ENCODE data around the gene ZFAND5. TPM values are rescaled to one million over a fixed set of nuclear protein-coding genes. Genes with fewer than 3 reads are reported as not detected.
A peak's percentile ranks its signal among the peaks of the same experiment; 100 is the strongest.

Gene ZFAND5
- total RNA-seq, 1 donor from 2014 or later = 204 TPM

- no peaks in the 10 kb centered on the region for H3K27me3 ChIP-seq
- no peak for DNase-seq
- H3K9me3 ChIP-seq = no peaks in the 10 kb centered on the region
- TF ChIP-seq, protein P1, sequence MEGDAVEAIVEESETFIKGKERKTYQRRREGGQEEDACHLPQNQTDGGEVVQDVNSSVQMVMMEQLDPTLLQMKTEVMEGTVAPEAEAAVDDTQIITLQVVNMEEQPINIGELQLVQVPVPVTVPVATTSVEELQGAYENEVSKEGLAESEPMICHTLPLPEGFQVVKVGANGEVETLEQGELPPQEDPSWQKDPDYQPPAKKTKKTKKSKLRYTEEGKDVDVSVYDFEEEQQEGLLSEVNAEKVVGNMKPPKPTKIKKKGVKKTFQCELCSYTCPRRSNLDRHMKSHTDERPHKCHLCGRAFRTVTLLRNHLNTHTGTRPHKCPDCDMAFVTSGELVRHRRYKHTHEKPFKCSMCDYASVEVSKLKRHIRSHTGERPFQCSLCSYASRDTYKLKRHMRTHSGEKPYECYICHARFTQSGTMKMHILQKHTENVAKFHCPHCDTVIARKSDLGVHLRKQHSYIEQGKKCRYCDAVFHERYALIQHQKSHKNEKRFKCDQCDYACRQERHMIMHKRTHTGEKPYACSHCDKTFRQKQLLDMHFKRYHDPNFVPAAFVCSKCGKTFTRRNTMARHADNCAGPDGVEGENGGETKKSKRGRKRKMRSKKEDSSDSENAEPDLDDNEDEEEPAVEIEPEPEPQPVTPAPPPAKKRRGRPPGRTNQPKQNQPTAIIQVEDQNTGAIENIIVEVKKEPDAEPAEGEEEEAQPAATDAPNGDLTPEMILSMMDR (IDR thresholded peaks at IDR 0.05) = peak; percentile 8
- no peaks in the 10 kb centered on the region for H3K4me1 ChIP-seq
- intact Hi-C loops (cut with DNase I) = no loop called here
- no peak overlapping the region for H3K27ac ChIP-seq
- no peak for ATAC-seq
- no peaks in the 10 kb centered on the region for H3K36me3 ChIP-seq
- no peak overlapping the region for H3K4me3 ChIP-seq
These were observed 31.3 kb downstream of the ZFAND5 start for GRCh38 chr9:72333709-72334108.

- no peak overlapping the region for H3K4me3 ChIP-seq
- H3K27ac ChIP-seq = no peak overlapping the region
- DNase-seq (no peak), ATAC-seq (no peak)
- TF ChIP-seq, protein P1 (IDR thresholded peaks at IDR 0.05) = no peak
- intact Hi-C loops (cut with DNase I) = no loop called here
- H3K4me1 ChIP-seq = no peaks in the 10 kb centered on the region
- H3K9me3 ChIP-seq = no peaks in the 10 kb centered on the region
- H3K27me3 ChIP-seq = no peaks in the 10 kb centered on the region
- no peaks in the 10 kb centered on the region for H3K36me3 ChIP-seq
These were observed 31.8 kb downstream of the ZFAND5 start for GRCh38 chr9:72333197-72333596.

DNA sequence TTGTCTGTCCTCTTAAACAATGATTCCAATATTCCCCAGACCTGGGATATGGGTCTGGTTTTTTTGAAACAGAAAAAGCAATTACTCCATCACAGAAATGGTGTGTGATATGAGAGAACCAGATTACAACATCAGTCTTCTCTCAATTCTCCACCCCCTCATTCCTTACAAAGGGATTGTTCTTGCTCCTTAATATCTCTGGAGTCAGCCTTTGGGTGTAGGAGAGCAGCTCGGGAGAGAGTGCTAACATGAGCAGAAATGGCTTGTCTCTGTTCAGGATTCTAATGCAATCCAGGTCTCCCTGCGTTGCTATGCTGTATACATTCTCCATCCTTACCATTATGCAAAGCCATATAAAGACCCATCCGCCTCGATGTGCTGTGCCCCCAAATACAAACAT lies 32.7 kb downstream of the ZFAND5 start:
- intact Hi-C loops (cut with DNase I) = no loop called here
- ATAC-seq (no peak), DNase-seq (no peak)
- Histone ChIP-seq H3K4me3 (no peak overlapping the region), H3K4me1 (no peaks in the 10 kb centered on the region), H3K27me3 (no peaks in the 10 kb centered on the region), H3K27ac (no peak overlapping the region), H3K9me3 (no peaks in the 10 kb centered on the region), H3K36me3 (no peaks in the 10 kb centered on the region)
- TF ChIP-seq, protein P1 (IDR thresholded peaks at IDR 0.05) = no peak

GRCh38 chr9:72327631-72328030 lies 37.4 kb downstream of the ZFAND5 start:
- no peaks in the 10 kb centered on the region for H3K9me3 ChIP-seq
- no peaks in the 10 kb centered on the region for H3K36me3 ChIP-seq
- ATAC-seq (no peak), DNase-seq (no peak)
- intact Hi-C loops (cut with DNase I) = no loop called here
- H3K27me3 ChIP-seq = no peaks in the 10 kb centered on the region
- TF ChIP-seq, protein P1 (IDR thresholded peaks at IDR 0.05) = no peak
- peaks cover under 1% of the 10 kb centered on the region for H3K4me1 ChIP-seq
- no peak overlapping the region for H3K27ac ChIP-seq
- no peak overlapping the region for H3K4me3 ChIP-seq

- Histone ChIP-seq H3K9me3 (no peaks in the 10 kb centered on the region), H3K27me3 (no peaks in the 10 kb centered on the region), H3K4me1 (peaks cover 4% of the 10 kb centered on the region), H3K4me3 (no peak overlapping the region), H3K36me3 (no peaks in the 10 kb centered on the region), H3K27ac (no peak overlapping the region)
- TF ChIP-seq, protein P1 (IDR thresholded peaks at IDR 0.05) = no peak
- DNase-seq = no peak
- no peak for ATAC-seq
- intact Hi-C loops (cut with DNase I) = no loop called here
These were observed 38.4 kb downstream of the ZFAND5 start for GRCh38 chr9:72326641-72327040.

DNA sequence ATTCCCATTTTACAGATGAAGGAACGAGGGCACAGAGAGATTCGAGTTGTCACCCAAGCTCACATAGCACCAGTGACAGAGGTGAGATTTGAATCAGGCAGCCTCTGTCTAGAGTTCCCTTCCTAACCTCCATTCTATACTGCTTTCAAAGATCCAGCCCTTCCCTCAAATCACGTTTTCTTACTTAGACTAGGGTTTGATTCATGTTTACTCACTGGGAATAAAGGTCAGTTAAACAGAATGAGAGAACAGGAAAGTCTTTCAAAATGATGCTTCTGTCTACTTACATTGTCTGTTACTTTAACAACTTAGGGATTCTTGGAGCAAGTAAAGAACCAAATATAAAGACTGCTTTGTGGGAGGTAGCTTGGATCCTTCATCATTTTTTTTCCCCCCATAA lies 40.0 kb downstream of the ZFAND5 start:
- intact Hi-C loops (cut with DNase I) = no loop called here
- no peak overlapping the region for H3K27ac ChIP-seq
- H3K9me3 ChIP-seq = no peaks in the 10 kb centered on the region
- H3K27me3 ChIP-seq = no peaks in the 10 kb centered on the region
- peaks cover 4% of the 10 kb centered on the region for H3K4me1 ChIP-seq
- no peak overlapping the region for H3K4me3 ChIP-seq
- ATAC-seq (no peak), DNase-seq (no peak)
- no peaks in the 10 kb centered on the region for H3K36me3 ChIP-seq
- TF ChIP-seq, protein P1 (IDR thresholded peaks at IDR 0.05) = no peak

Data from upper lobe of right lung (tissue), 1 donor.